Cardiac muscle cell (in vitro differentiated cells and primary cell): Measurements from ENCODE around the gene PGGHG. TPM values are rescaled to one million over a fixed set of nuclear protein-coding genes. Genes with fewer than 3 reads are reported as not detected.

ENCODE experiments used
- DNase-seq, 2 donors: peaks; one replicate each; pipeline versions ENCODE4 v3.0.0 to v3.0.0-alpha.2; 2010 to 2017; ENCODE audit warnings: low read depth in 1 of 2, low spot score in 1 of 2
- H3K27ac ChIP-seq: fragments of 200-600 bp; sonication (generic); 2 replicates; pipeline ENCODE4 v1.5.1; 2016
- H3K27me3 ChIP-seq: fragments of 200-600 bp; sonication (generic); 2 replicates; pipeline ENCODE4 v1.6.0; 2016; ENCODE audit warnings: control low read depth
- H3K36me3 ChIP-seq: fragments of 200-600 bp; sonication (generic); 2 replicates; pipeline ENCODE4 v1.5.1; 2016; ENCODE audit warnings: control low read depth
- H3K4me1 ChIP-seq: fragments of 200-600 bp; sonication (generic); 2 replicates; pipeline ENCODE4 v1.8.1; 2017; ENCODE audit warnings: low read depth, mild to moderate bottlenecking, mixed run types
- H3K4me3 ChIP-seq: fragments of 200-600 bp; sonication (generic); 2 replicates; pipeline ENCODE4 v1.5.1; 2016; ENCODE audit warnings: mild to moderate bottlenecking
- H3K9me3 ChIP-seq: fragments of 200-600 bp; sonication (generic); 2 replicates; pipeline ENCODE4 v1.5.1; 2017; ENCODE audit warnings: low read depth, mild to moderate bottlenecking, control low read depth
- polyA plus RNA-seq: library from polyadenylated mRNA; unstranded; fragments of >200 nt; fragmentation: Nextera tagmentation; extraction: Ambion mirVana; gene quantifications from 2 replicates; pipeline ENCODE4 v1.2.1, GENCODE V29; 2016
- total RNA-seq: library from RNA; depleted of rRNA; stranded (reverse); fragments of >200 nt; gene quantifications from 2 replicates; pipeline ENCODE4 v1.2.3, GENCODE V29; 2016
- TF ChIP-seq, protein P1 (sequence below): IDR thresholded peaks from 2 replicates; pipeline ENCODE4 v1.5.1; 2012; ENCODE audit warnings: low read depth, mild to moderate bottlenecking, low read length

PGGHG gene
- total and polyA plus RNA-seq, 2 experiments from 2014 or later, result 33.1 to 88.7 TPM

DNA sequence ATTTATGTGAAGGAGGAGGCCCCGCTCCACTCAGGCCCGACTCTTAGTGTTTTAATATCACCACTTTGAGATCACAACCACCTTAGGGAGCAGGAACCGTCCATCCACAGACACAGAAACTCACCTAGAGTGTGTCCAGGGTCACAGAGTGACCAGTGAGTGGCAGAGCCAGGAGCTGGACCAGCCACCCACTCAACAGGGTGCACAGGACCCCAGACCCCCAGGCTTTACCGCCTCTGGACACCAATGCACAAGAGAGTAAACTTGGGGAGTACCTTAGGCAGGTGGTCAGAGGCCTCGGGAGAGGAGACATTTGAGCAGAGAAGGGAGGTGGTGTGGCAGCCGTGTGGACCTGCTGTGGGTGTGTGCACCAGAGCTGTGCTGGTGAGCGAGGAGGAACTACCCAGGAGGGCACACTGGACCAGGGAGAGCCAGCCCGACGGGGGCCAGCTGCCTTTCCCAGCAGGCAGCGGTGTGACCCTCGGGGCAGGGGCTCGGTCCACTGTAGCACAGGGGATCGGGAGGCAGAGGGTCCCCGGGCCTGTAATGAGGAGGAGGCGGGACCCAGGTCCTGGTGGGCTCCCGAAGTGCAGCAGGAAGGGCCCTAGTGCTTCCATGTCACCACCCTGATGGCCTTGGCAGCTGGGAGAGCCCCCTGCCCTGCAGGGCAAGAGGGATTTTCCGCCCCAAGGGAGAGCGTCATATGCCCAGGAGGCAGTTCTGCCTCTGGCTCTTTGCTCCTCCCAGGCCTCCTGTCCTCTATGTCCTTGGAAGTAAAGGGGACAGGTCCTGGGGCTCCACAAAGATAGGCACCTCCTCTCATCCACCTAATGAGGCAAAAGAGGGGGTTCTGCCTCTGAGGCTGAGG lies 18.2 kb upstream of the PGGHG start:
- Histone ChIP-seq H3K9me3 (no peaks in the 10 kb centered on the region), H3K27me3 (peaks cover 5% of the 10 kb centered on the region), H3K36me3 (no peaks in the 10 kb centered on the region), H3K27ac (no peak overlapping the region), H3K4me1 (no peaks in the 10 kb centered on the region), H3K4me3 (no peak overlapping the region)
- TF ChIP-seq, protein P1, sequence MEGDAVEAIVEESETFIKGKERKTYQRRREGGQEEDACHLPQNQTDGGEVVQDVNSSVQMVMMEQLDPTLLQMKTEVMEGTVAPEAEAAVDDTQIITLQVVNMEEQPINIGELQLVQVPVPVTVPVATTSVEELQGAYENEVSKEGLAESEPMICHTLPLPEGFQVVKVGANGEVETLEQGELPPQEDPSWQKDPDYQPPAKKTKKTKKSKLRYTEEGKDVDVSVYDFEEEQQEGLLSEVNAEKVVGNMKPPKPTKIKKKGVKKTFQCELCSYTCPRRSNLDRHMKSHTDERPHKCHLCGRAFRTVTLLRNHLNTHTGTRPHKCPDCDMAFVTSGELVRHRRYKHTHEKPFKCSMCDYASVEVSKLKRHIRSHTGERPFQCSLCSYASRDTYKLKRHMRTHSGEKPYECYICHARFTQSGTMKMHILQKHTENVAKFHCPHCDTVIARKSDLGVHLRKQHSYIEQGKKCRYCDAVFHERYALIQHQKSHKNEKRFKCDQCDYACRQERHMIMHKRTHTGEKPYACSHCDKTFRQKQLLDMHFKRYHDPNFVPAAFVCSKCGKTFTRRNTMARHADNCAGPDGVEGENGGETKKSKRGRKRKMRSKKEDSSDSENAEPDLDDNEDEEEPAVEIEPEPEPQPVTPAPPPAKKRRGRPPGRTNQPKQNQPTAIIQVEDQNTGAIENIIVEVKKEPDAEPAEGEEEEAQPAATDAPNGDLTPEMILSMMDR, result no peak
- no peak for DNase-seq

DNA sequence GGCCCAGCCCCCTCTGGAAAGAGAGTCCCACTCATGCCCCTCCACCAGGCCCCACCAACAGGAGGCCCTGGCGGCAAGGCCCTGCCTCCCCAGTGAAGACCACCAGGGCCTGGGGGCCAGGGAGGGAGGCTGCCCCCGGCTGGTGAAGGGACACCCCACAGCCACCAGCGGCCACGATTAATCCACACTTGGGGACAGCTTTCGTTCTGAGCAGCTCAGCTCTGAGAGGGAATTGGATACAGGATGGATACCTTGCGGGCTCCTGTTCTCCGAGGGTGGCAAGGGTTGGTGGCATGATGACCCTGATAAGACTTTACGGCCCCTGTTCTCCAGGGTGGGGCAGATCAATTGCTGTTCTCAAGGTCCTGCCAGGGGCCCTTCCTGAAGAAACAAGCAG lies 17.6 kb upstream of the PGGHG start:
- H3K27ac ChIP-seq, result no peak overlapping the region
- H3K4me3 ChIP-seq, result no peak overlapping the region
- H3K9me3 ChIP-seq, result no peaks in the 10 kb centered on the region
- no peaks in the 10 kb centered on the region for H3K4me1 ChIP-seq
- peaks cover 6% of the 10 kb centered on the region for H3K27me3 ChIP-seq
- H3K36me3 ChIP-seq, result no peaks in the 10 kb centered on the region
- TF ChIP-seq, protein P1, result no peak
- DNase-seq, result no peak

DNA sequence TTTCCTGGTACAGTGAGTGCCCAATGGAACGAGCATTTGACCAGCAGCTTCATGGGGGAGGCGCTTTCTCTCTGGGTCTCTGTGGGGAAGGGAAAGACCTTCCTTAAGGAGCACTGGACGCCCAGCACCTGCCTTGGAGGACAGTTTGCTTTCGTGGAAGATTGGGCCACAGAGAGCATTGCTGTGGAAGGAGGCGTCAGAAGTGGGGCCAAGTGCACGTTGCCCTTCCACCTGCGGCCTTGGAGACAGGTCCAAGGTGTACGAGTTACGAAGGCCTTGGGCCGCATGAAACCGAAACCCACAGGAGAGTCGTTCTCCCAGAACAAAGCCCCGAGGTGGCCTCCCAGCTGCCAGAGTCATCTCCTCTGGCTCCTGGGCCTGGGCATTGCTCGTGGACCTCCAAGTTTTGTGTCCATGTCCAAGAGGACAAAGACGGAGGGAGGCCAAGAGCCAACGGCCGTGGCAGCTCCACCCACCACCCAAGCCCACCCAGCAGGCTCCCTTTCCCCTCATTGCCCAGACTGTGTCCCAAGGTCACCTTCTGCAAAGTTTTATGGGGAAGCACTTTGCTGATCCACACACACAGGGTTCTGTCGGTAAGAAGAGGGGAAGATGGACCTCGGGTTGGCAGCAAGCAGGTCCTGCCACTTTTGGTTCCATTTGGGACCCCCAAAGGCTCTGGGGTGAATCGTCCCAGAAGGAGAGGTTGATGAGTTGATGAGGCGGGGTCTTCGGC lies 16.6 kb upstream of the PGGHG start:
- Histone ChIP-seq H3K4me3 (no peak overlapping the region), H3K27me3 (peaks cover 9% of the 10 kb centered on the region), H3K9me3 (no peaks in the 10 kb centered on the region), H3K4me1 (no peaks in the 10 kb centered on the region), H3K27ac (no peak overlapping the region), H3K36me3 (no peaks in the 10 kb centered on the region)
- TF ChIP-seq, protein P1, result no peak
- DNase-seq, result no peak

DNA sequence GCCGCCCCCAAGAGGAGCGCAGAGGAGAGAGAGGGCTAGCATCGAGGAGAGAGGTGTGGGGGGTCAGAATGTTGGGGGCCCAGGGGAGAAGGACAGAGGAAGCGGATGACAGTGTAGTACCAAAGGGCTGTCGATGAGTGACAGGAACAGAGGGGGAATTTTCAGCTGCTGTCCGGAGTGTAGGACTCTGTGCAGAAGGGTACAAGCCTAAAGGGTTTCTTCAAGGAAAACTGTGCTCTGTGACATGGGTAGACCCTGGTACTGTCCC lies 16.1 kb upstream of the PGGHG start:
- DNase-seq, result no peak
- Histone ChIP-seq H3K4me3 (no peak overlapping the region), H3K4me1 (no peaks in the 10 kb centered on the region), H3K9me3 (no peaks in the 10 kb centered on the region), H3K27me3 (peaks cover 13% of the 10 kb centered on the region), H3K27ac (no peak overlapping the region), H3K36me3 (no peaks in the 10 kb centered on the region)
- TF ChIP-seq, protein P1, result no peak

DNA sequence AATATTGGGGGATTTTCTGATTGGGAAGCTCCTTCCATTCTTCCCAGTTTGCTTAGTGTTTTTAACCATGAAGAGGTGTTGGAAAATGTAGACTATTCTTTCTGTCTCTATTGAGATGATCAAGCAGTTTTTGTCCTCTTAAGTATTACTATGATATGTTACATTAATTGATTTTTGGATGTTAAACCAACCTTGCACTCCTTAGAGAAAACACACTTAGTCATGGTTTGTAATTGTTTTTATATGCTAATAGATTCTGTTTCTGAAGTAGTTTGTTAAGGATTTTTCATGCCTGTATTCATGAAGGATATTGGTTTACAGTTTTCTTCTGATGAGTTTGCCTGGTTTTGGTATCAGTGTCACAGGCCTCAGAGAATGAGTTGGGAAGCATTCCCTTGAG lies 12.7 kb upstream of the PGGHG start:
- H3K27me3 ChIP-seq, result peaks cover 41% of the 10 kb centered on the region
- no peaks in the 10 kb centered on the region for H3K36me3 ChIP-seq
- H3K9me3 ChIP-seq, result no peaks in the 10 kb centered on the region
- no peak overlapping the region for H3K27ac ChIP-seq
- H3K4me3 ChIP-seq, result no peak overlapping the region
- TF ChIP-seq, protein P1, result no peak
- H3K4me1 ChIP-seq, result no peaks in the 10 kb centered on the region
- no peak for DNase-seq
